T-helper 2 cell treated with Interferon-gamma antibody and Interleukin-4, amounts not matched to agents 5 μg/mL and 100 μg/mL, for 36 hours (primary cell): Measurements from ENCODE around the gene YARS2.
"Not testable (repeated sequence)": the region's sequence is repeated elsewhere in the genome, so short reads cannot be mapped to it uniquely, and the experiment has no call there.

Experiments used
- DNase-seq: peaks from one replicate; pipeline ENCODE4 v3.0.0; 2021; ENCODE audit warnings: low spot score
- H3K27ac Mint-ChIP-seq: one replicate; pipeline ENCODE4 v1.8.0; 2021; ENCODE audit warnings: mild to moderate bottlenecking, mixed read lengths
- H3K27me3 Mint-ChIP-seq: one replicate; pipeline ENCODE4 v1.8.0; 2021; ENCODE audit warnings: low read depth, mixed read lengths
- H3K36me3 Mint-ChIP-seq: one replicate; pipeline ENCODE4 v1.8.0; 2021; ENCODE audit warnings: low read depth, mixed read lengths
- H3K4me1 Mint-ChIP-seq: one replicate; pipeline ENCODE4 v1.8.0; 2021; ENCODE audit warnings: low read depth, mixed read lengths
- H3K4me3 Mint-ChIP-seq: one replicate; pipeline ENCODE4 v1.8.0; 2022; ENCODE audit warnings: mild to moderate bottlenecking, moderate library complexity, mixed read lengths
- H3K9me3 Mint-ChIP-seq: one replicate; pipeline ENCODE4 v1.8.0; 2021; ENCODE audit warnings: mixed read lengths

YARS2 gene

GRCh38 chr12:32727237-32727636 is 28.5 kb downstream of the YARS2 start:
- H3K36me3 Mint-ChIP-seq = peaks cover 47% of the 10 kb centered on the region

GRCh38 chr12:32726286-32726685 is 29.4 kb downstream of the YARS2 start:
- Mint-ChIP-seq H3K27ac (peak overlapping the region; percentile 1), H3K4me1 (peaks cover 4% of the 10 kb centered on the region), H3K9me3 (no peaks in the 10 kb centered on the region), H3K27me3 (no peaks in the 10 kb centered on the region), H3K36me3 (peaks cover 51% of the 10 kb centered on the region), H3K4me3 (no peak overlapping the region)
- no peak for DNase-seq

More at GRCh38 chr12:32727237-32727636, 28.5 kb downstream of the YARS2 start:
- DNase-seq = no peak
- Mint-ChIP-seq H3K27me3 (no peaks in the 10 kb centered on the region), H3K4me3 (no peak overlapping the region), H3K27ac (peak overlapping the region; percentile 35), H3K9me3 (no peaks in the 10 kb centered on the region), H3K4me1 (peaks cover 4% of the 10 kb centered on the region)

- not testable (repeated sequence) for H3K4me1 Mint-ChIP-seq, H3K9me3 Mint-ChIP-seq, H3K4me3 Mint-ChIP-seq, DNase-seq, H3K27ac Mint-ChIP-seq, H3K27me3 Mint-ChIP-seq
- peaks cover 49% of the 10 kb centered on the region for H3K36me3 Mint-ChIP-seq
These were observed 30.4 kb downstream of the YARS2 start for GRCh38 chr12:32725308-32725707.

DNA sequence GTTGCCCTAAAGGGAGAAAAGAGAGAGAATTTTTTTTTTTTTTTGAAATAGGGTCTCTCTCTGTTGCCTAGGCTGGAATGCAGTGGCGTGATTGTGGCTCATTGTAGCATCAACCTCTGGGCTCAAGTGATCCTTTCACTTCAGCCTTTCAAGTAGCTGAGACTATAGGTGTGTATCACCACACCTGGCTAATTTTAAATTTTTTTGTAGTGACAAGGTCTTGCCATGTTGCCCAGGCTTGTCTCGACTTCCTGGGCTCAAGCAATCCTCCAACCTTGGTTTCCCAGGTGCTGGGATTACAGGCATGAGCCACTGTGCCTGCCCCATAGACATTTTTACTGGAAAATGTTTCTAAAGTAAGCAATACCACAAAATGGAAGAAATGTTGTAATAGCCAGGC is 36.8 kb downstream of the YARS2 start:
- no peaks in the 10 kb centered on the region for H3K9me3 Mint-ChIP-seq
- H3K27me3 Mint-ChIP-seq = no peaks in the 10 kb centered on the region
- no peak for DNase-seq
- no peak overlapping the region for H3K4me3 Mint-ChIP-seq
- peaks cover 30% of the 10 kb centered on the region for H3K36me3 Mint-ChIP-seq
- H3K4me1 Mint-ChIP-seq = no peaks in the 10 kb centered on the region
- no peak overlapping the region for H3K27ac Mint-ChIP-seq

DNA sequence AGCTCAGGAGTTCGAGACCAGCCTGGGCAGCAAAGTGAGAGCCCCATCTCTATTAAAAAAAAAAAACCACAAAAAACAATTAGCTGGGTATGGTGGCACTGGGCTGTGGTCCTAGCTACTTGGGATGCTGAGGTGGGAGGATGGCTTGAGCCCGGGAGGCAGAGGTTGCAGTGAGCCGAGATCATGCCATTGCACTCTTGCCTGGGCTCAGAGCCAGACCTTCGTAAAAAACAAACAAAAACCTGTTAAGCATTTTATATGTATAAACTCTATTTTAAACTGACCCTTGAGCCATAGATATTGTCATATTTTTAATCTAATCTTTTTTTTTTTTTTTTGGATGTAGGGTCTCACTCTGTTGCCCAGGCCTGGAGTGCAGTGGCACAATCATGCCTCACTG is 40.9 kb downstream of the YARS2 start:
- Mint-ChIP-seq H3K4me1 (peaks cover 5% of the 10 kb centered on the region), H3K27ac (no peak overlapping the region), H3K4me3 (no peak overlapping the region), H3K36me3 (peaks cover 31% of the 10 kb centered on the region), H3K9me3 (no peaks in the 10 kb centered on the region), H3K27me3 (no peaks in the 10 kb centered on the region)
- no peak for DNase-seq

DNA sequence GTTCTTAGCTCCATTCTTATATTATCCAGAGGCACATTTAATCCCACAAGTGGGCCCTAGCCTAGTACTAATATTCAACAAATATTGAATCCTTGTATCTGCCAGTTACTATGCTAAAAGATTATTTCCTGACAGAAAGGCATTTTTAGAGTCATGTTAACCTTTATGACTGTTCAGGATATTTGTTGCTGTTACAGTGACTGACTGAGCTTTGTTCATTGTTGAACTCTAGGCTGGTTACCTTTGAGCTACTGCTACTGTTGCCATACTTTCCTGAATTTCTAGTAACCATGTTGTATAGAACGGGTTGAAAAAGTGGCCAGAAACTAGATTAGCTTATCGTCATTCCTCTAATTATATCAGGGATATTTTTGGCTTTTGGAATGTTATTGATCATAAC is 46.8 kb downstream of the YARS2 start:
- DNase-seq = no peak
- no peaks in the 10 kb centered on the region for H3K9me3 Mint-ChIP-seq
- peaks cover 35% of the 10 kb centered on the region for H3K36me3 Mint-ChIP-seq
- H3K27ac Mint-ChIP-seq = no peak overlapping the region
- no peaks in the 10 kb centered on the region for H3K27me3 Mint-ChIP-seq
- no peak overlapping the region for H3K4me3 Mint-ChIP-seq
- peaks cover 36% of the 10 kb centered on the region for H3K4me1 Mint-ChIP-seq

DNA sequence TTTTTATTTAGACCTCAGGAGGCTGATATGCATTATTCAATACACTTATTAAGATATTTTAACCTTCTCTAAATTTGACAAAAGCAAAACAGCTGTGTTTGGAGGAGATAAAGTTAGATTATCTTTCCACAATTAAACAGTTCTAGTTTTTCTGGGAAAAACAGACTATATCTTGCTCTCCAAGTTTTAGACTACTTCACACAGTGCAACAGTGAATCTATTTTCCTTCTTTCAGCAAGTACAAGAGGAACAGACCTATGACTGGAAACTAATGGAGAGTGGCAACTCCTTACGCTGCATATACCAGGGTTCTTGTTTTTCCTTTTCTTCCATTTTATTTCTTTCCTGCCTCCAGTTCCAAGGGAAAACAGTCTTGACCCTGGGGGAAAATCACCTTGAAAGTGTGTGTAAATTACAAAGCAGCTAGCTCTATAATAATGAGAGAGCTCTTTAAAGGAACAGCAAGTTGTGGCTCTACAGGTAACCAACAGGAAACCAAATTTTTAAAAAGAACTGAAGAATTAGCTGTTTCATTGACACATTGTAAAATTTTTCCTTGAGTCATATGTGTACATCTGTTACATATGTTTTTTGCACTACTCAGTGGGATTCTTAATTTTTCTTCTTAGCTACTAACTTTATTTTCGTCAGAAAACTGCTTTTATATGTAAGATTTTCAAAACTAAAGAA is 49.2 kb downstream of the YARS2 start:
- Mint-ChIP-seq H3K27me3 (no peaks in the 10 kb centered on the region), H3K9me3 (no peaks in the 10 kb centered on the region), H3K36me3 (peaks cover 37% of the 10 kb centered on the region), H3K4me3 (peak overlapping the region; percentile 37), H3K4me1 (peaks cover 47% of the 10 kb centered on the region), H3K27ac (peak overlapping the region; percentile 56)
- no peak for DNase-seq

DNA sequence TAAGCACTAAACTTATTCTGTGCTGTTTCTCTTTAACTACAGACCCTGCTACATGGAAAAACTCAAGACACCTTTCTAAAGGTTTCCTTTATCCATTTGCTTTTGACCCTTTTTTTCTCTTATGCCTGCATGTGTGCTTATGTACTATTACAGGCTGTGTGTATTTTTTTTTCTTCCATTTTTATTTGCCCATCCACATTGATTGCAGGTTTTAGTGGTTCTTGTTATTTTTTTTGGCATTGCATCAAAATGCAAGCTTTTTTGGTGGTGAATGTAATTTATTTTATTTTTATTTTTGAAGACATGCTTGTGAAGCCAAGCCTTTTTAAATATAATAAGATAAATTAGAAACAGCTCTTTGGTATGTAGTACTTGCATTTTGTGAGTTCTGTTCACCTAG is 49.9 kb downstream of the YARS2 start:
- H3K27me3 Mint-ChIP-seq = no peaks in the 10 kb centered on the region
- H3K4me3 Mint-ChIP-seq = no peak overlapping the region
- H3K36me3 Mint-ChIP-seq = peaks cover 31% of the 10 kb centered on the region

DNA sequence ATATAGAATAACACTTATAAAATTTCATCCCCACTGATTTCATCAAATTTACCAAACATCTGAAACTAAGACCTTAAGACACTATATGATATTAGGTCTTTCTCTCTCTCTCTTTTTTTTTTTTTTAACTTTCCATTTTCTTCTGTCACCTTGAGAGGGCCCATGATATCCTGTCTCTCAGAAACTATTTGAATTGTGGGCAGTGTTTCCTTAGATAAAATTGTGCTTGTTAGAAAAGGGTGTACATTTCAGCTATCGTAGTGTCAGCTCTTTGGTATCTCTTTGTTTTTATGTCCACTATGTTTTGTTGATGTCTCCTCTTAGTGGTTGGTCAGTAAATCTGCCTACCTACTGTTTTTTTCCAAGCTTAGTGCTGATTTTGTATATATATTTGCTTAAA is 52.8 kb downstream of the YARS2 start:
- no peaks in the 10 kb centered on the region for H3K9me3 Mint-ChIP-seq
- DNase-seq = no peak
- H3K27me3 Mint-ChIP-seq = no peaks in the 10 kb centered on the region
- H3K4me3 Mint-ChIP-seq = no peak overlapping the region
- peaks cover 42% of the 10 kb centered on the region for H3K4me1 Mint-ChIP-seq
- H3K27ac Mint-ChIP-seq = no peak overlapping the region
- H3K36me3 Mint-ChIP-seq = peaks cover 20% of the 10 kb centered on the region

More for the DNA sequence above, 49.9 kb downstream of the YARS2 start:
- DNase-seq = no peak
- Mint-ChIP-seq H3K27ac (peak overlapping the region; percentile 56), H3K9me3 (no peaks in the 10 kb centered on the region), H3K4me1 (peaks cover 47% of the 10 kb centered on the region)

DNA sequence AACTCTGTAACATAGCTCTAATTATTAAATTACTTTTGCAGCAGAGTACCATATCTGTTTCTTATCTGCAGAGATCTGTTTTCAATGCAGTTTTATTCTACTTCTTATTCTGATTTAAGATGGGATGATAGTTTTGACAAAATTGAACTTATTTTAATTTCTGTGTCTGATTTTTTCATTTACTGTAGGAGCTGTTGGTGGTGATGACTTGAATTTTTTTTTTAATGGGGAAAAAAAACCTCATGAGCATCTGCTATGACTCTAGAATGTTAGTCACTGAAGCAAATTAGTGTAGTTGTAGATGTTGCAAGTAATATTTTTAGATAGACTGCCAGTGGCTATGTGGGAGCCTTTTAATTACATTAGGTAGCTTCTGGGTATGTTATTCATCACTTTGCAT is 53.2 kb downstream of the YARS2 start:
- H3K36me3 Mint-ChIP-seq = peaks cover 19% of the 10 kb centered on the region
- peaks cover 39% of the 10 kb centered on the region for H3K4me1 Mint-ChIP-seq
- H3K9me3 Mint-ChIP-seq = no peaks in the 10 kb centered on the region
- no peak overlapping the region for H3K27ac Mint-ChIP-seq
- no peaks in the 10 kb centered on the region for H3K27me3 Mint-ChIP-seq
- DNase-seq = no peak
- no peak overlapping the region for H3K4me3 Mint-ChIP-seq

DNA sequence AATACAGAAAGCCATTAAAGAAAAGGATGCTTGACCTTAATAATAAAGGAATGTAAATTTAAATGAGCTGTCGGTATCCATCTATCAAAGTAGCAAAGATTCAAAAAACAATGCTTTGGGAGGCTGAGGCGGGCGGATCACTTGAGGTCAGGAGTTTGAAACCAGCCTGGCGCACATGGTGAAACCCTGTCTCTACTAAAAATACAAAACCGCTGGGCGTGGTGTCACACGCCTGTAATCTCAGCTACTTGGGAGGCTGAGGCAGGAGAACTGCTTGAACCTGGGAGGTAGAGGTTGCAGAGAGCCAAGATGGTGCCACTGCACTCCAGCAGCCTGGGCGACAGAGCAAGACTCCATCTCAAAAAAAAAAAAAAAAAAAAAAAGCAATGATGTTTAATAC is 56.3 kb downstream of the YARS2 start:
- H3K4me1 Mint-ChIP-seq = peaks cover 31% of the 10 kb centered on the region
- not testable (repeated sequence) for H3K4me3 Mint-ChIP-seq, H3K27ac Mint-ChIP-seq, H3K27me3 Mint-ChIP-seq, DNase-seq
- peaks cover 29% of the 10 kb centered on the region for H3K36me3 Mint-ChIP-seq
- peaks cover 13% of the 10 kb centered on the region for H3K9me3 Mint-ChIP-seq

DNA sequence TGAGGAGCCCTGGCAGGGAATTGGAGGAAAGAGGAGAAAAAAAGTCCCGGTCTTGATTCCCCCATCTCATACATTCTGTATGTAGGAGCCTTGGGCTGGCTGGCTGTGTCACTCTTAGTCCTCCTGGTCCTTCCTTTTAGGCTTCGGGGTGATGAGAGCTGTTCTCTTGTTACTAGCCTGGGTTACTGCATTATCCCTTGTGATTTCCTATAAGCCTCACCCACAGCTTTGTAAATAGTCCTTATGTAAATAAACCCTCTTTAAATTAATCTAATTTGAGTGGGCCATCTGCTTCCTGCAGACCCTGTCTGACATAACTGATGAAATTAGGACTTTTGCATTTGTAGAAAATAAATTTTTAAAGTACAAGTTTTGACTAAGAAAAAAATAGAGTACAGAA is 57.4 kb downstream of the YARS2 start:
- Mint-ChIP-seq H3K27me3 (no peaks in the 10 kb centered on the region), H3K4me3 (no peak overlapping the region), H3K9me3 (peaks cover 15% of the 10 kb centered on the region), H3K36me3 (peaks cover 29% of the 10 kb centered on the region), H3K4me1 (peaks cover 36% of the 10 kb centered on the region), H3K27ac (no peak overlapping the region)
- no peak for DNase-seq

GRCh38 chr12:32697445-32697844 is 58.3 kb downstream of the YARS2 start:
- no peak overlapping the region for H3K27ac Mint-ChIP-seq
- no peaks in the 10 kb centered on the region for H3K27me3 Mint-ChIP-seq
- H3K36me3 Mint-ChIP-seq = peaks cover 24% of the 10 kb centered on the region

More at GRCh38 chr12:32697445-32697844, 58.3 kb downstream of the YARS2 start:
- H3K9me3 Mint-ChIP-seq = peaks cover 15% of the 10 kb centered on the region
- DNase-seq = no peak
- H3K4me1 Mint-ChIP-seq = peaks cover 37% of the 10 kb centered on the region
- no peak overlapping the region for H3K4me3 Mint-ChIP-seq
